ENCODE results near the gene TLL2.

The TLL2 gene

GRCh38 chr10:96345222-96345621 is 168.5 kb downstream of the TLL2 start:
- no peak for DNase-seq

GRCh38 chr10:96344178-96344577 is 169.5 kb downstream of the TLL2 start:
- DNase-seq = no peak

GRCh38 chr10:96342402-96342801 is 171.3 kb downstream of the TLL2 start:
- no peak for DNase-seq

- DNase-seq = no peak
These were observed 172.2 kb downstream of the TLL2 start for GRCh38 chr10:96341219-96342182.

GRCh38 chr10:96339956-96340904 is 173.5 kb downstream of the TLL2 start:
- peak; percentile 19 for DNase-seq

GRCh38 chr10:96339383-96339782 is 174.3 kb downstream of the TLL2 start:
- DNase-seq = no peak

- DNase-seq = no peak
These were observed 175.3 kb downstream of the TLL2 start for GRCh38 chr10:96338279-96338925.

GRCh38 chr10:96337106-96337505 is 176.6 kb downstream of the TLL2 start:
- DNase-seq = no peak

- peak; percentile 15 for DNase-seq
These were observed 178.9 kb downstream of the TLL2 start for GRCh38 chr10:96334616-96335526.

- DNase-seq = no peak
These were observed 180.6 kb downstream of the TLL2 start for GRCh38 chr10:96333101-96333500.

GRCh38 chr10:96327462-96327861 is 186.3 kb downstream of the TLL2 start:
- no peak for DNase-seq

- no peak for DNase-seq
These were observed 187.9 kb downstream of the TLL2 start for GRCh38 chr10:96325719-96326373.

- no peak for DNase-seq
These were observed 189.3 kb downstream of the TLL2 start for GRCh38 chr10:96324447-96324846.

- DNase-seq = no peak
These were observed 191.5 kb downstream of the TLL2 start for GRCh38 chr10:96322275-96322674.

GRCh38 chr10:96321822-96322221 is 191.9 kb downstream of the TLL2 start:
- DNase-seq = no peak

GRCh38 chr10:96319754-96320474 is 193.8 kb downstream of the TLL2 start:
- no peak for DNase-seq

- no peak for DNase-seq
These were observed 196.5 kb downstream of the TLL2 start for GRCh38 chr10:96317067-96317833.

Measured in NCI-H1436 (cell line).